HEK293 (cell line): Measurements from ENCODE around the gene LAMA5.

Source experiments
- CTCF ChIA-PET: fragments of 350-600 bp; formaldehyde crosslinking; extraction: SDS; loops from one replicate; lab custom pipeline; 2021; ENCODE audit warnings: antibody characterized with exemption; lab: Yijun Ruan, JAX
- POLR2A ChIA-PET: fragments of 300-600 bp; formaldehyde crosslinking; extraction: SDS; loops from one replicate; lab custom pipeline; 2020; ENCODE audit warnings: antibody characterized with exemption, inconsistent platforms; lab: Yijun Ruan, JAX
- H3K27ac ChIP-seq: fragments of 200-500 bp; sonication (Bioruptor generic); 2 replicates; pipeline ENCODE4 v1.5.1; 2014; ENCODE audit warnings: low read depth, low read length, control low read depth, inconsistent platforms; ENCODE audit errors: extremely low read depth
- H3K36me3 ChIP-seq, 2 experiments: fragments of 200-500 bp in 1 of 2; sonication (Bioruptor generic) in 1 of 2; 1 replicate in 1 of 2; 2 replicates in 1 of 2; pipeline ENCODE4 v1.5.1; 2014 to 2017; ENCODE audit warnings: inconsistent platforms in 2 of 2, low read length in 2 of 2; ENCODE audit not compliant: control insufficient read depth in 2 of 2, insufficient read depth in 1 of 2
- H3K4me1 ChIP-seq: fragments of 200-500 bp; sonication (Bioruptor generic); 2 replicates; pipeline ENCODE4 v1.5.1; 2014; ENCODE audit warnings: mild to moderate bottlenecking, low read length, inconsistent platforms; ENCODE audit not compliant: control insufficient read depth, insufficient read depth
- H3K4me3 ChIP-seq: 2 replicates; pipeline ENCODE4 v1.5.1; 2011; ENCODE audit warnings: low read depth, mild to moderate bottlenecking, control low read depth, low read length, moderate library complexity
- H3K9me3 ChIP-seq: fragments of 200-500 bp; sonication (Bioruptor generic); 2 replicates; pipeline ENCODE4 v1.5.1; 2014; ENCODE audit warnings: low read depth, low read length, inconsistent platforms; ENCODE audit not compliant: control insufficient read depth, insufficient read depth
- KLF1 ChIP-seq: fragments of 450-650 bp; formaldehyde crosslinking; IDR thresholded peaks from 2 replicates; pipeline ENCODE4 v1.5.1; 2016; ENCODE audit warnings: missing biosample characterization, missing genetic modification characterization
- KLF8 ChIP-seq: fragments of 450-650 bp; formaldehyde crosslinking; IDR thresholded peaks from 2 replicates; pipeline ENCODE4 v1.5.1; 2016; ENCODE audit warnings: missing biosample characterization, missing genetic modification characterization
- KLF9 ChIP-seq: fragments of 450-650 bp; formaldehyde crosslinking; IDR thresholded peaks from 2 replicates; pipeline ENCODE4 v1.5.1; 2016; ENCODE audit warnings: missing biosample characterization, missing genetic modification characterization, low read depth
- SCRT2 ChIP-seq: fragments of 450-650 bp; formaldehyde crosslinking; IDR thresholded peaks from 2 replicates; pipeline ENCODE4 v1.5.1; 2016; ENCODE audit warnings: missing biosample characterization, missing genetic modification characterization
- YY2 ChIP-seq: fragments of 450-650 bp; formaldehyde crosslinking; IDR thresholded peaks from 2 replicates; pipeline ENCODE4 v1.5.1; 2016; ENCODE audit warnings: missing biosample characterization, missing genetic modification characterization
- ZBTB7A ChIP-seq: fragments of 450-650 bp; formaldehyde crosslinking; IDR thresholded peaks from 2 replicates; pipeline ENCODE4 v1.5.1; 2016; ENCODE audit warnings: low read depth, missing biosample characterization, missing genetic modification characterization
- ZNF19 ChIP-seq: fragments of 450-650 bp; formaldehyde crosslinking; IDR thresholded peaks from 2 replicates; pipeline ENCODE4; 2016; ENCODE audit warnings: missing biosample characterization, missing genetic modification characterization, low read depth
- ZNF404 ChIP-seq: fragments of 450-650 bp; formaldehyde crosslinking; IDR thresholded peaks from 2 replicates; pipeline ENCODE4 v1.5.1; 2017; ENCODE audit warnings: missing biosample characterization, missing genetic modification characterization
- ZNF518A ChIP-seq: fragments of 450-650 bp; formaldehyde crosslinking; conservative IDR thresholded peaks from 2 replicates; pipeline ENCODE4 v1.5.1; 2016; ENCODE audit warnings: low read depth, missing biosample characterization, missing genetic modification characterization
- ZNF561 ChIP-seq: fragments of 450-650 bp; IDR thresholded peaks from 2 replicates; pipeline ENCODE4 v1.5.1; 2018; ENCODE audit warnings: missing biosample characterization, missing genetic modification characterization, borderline replicate concordance
- ZNF654 ChIP-seq: fragments of 450-650 bp; formaldehyde crosslinking; IDR thresholded peaks from 2 replicates; pipeline ENCODE4 v1.5.1; 2016; ENCODE audit warnings: low read depth, missing biosample characterization, missing genetic modification characterization
- ZNF777 ChIP-seq: fragments of 450-650 bp; formaldehyde crosslinking; IDR thresholded peaks from 2 replicates; pipeline ENCODE4 v1.5.1; 2017; ENCODE audit warnings: missing biosample characterization, missing genetic modification characterization, borderline replicate concordance
- TF ChIP-seq, protein P1 (sequence below): fragments of 450-650 bp; formaldehyde crosslinking; IDR thresholded peaks from 2 replicates; pipeline ENCODE4 v1.5.1; 2016; ENCODE audit warnings: missing biosample characterization, missing genetic modification characterization
- TF ChIP-seq, protein P2 (sequence below): sonication (generic); formaldehyde crosslinking; IDR thresholded peaks from 2 replicates; pipeline ENCODE4 v1.8.1; 2022; ENCODE audit warnings: mild to moderate bottlenecking, moderate library complexity, missing genetic modification reagents
- TF ChIP-seq, protein P3 (sequence below): fragments of 450-650 bp; IDR thresholded peaks from 2 replicates; pipeline ENCODE4 v1.5.1; 2018; ENCODE audit warnings: missing biosample characterization, mild to moderate bottlenecking, missing genetic modification characterization
- TF ChIP-seq, protein P4 (sequence below): fragments of 450-650 bp; formaldehyde crosslinking; IDR thresholded peaks from 2 replicates; pipeline ENCODE4 v1.5.1; 2017; ENCODE audit warnings: missing biosample characterization, missing genetic modification characterization

The LAMA5 gene

GRCh38 chr20:62320581-62321354, 46.3 kb downstream of the LAMA5 start (continued):
- TF ChIP-seq ZNF19 (tag by site-specific recombination): no peak
- no peak for TF ChIP-seq ZNF777
- TF ChIP-seq KLF8 (tag by site-specific recombination): peak; percentile 65
- TF ChIP-seq KLF1 (tag by site-specific recombination): peak; percentile 49
- TF ChIP-seq ZBTB7A: 0 out of 2 replicates have a peak, but pooled peaks have one; percentile 46
- TF ChIP-seq, protein P1, sequence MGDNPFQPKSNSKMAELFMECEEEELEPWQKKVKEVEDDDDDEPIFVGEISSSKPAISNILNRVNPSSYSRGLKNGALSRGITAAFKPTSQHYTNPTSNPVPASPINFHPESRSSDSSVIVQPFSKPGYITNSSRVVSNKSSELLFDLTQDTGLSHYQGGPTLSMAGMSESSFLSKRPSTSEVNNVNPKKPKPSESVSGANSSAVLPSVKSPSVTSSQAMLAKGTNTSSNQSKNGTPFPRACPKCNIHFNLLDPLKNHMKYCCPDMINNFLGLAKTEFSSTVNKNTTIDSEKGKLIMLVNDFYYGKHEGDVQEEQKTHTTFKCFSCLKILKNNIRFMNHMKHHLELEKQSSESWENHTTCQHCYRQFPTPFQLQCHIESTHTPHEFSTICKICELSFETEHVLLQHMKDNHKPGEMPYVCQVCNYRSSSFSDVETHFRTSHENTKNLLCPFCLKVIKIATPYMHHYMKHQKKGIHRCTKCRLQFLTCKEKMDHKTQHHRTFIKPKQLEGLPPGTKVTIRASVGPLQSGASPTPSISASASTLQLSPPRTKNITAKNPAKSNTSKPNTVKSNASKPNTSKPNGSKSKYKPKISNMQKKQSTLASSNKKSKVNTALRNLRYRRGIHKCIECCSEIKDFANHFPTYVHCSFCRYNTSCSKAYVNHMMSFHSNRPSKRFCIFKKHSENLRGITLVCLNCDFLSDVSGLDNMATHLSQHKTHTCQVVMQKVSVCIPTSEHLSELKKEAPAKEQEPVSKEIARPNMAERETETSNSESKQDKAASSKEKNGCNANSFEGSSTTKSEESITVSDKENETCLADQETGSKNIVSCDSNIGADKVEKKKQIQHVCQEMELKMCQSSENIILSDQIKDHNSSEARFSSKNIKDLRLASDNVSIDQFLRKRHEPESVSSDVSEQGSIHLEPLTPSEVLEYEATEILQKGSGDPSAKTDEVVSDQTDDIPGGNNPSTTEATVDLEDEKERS (tag by site-specific recombination): no peak
- TF ChIP-seq YY2 (tag by site-specific recombination): no peak
- no peak for TF ChIP-seq ZNF404 (tag by site-specific recombination)
- TF ChIP-seq, protein P2, sequence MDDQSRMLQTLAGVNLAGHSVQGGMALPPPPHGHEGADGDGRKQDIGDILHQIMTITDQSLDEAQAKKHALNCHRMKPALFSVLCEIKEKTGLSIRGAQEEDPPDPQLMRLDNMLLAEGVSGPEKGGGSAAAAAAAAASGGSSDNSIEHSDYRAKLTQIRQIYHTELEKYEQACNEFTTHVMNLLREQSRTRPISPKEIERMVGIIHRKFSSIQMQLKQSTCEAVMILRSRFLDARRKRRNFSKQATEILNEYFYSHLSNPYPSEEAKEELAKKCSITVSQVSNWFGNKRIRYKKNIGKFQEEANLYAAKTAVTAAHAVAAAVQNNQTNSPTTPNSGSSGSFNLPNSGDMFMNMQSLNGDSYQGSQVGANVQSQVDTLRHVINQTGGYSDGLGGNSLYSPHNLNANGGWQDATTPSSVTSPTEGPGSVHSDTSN: no peak
- no peak for TF ChIP-seq SCRT2
- TF ChIP-seq ZNF518A: no peak
- peak; percentile 25; the same call in 1 of the 2 replicates for TF ChIP-seq KLF9 (tag by site-specific recombination)
- no peak for TF ChIP-seq ZNF654 (tag by site-specific recombination)
- TF ChIP-seq, all 188 proteins: peak for 9

DNA sequence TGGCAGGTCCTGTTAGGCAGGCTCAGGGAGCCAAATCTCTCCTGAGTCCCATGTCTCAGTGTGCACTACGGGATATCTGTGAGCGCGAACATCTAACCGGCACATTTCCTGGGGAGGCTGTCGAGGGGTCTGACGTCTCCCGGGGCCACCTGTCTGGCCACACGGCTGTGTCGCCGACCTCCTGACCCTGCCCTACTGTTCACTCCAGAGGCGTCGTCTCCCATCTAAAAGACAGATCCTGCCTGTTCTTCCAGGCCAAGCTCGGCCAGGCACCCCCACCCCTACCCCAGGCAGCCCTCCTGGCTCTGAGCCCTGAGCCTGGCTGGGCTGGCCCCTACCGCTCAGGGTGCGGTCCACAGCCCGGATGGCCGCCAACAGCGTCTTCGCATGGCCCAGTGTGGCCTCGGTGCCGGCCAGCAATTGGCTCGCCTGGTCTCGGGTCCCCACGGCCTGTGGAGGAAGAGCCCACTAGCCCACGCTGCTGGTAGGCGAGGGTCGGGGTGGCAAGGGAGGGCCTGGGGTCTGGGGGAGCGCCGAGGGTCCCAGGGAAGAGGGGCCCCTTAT, 47.7 kb downstream of the LAMA5 start:
- H3K27ac ChIP-seq: no peak overlapping the region
- peaks cover 0 to 71% of the 10 kb centered on the region in 2 experiments; a peak in 2 of 3 replicates for H3K36me3 ChIP-seq
- H3K9me3 ChIP-seq: no peaks in the 10 kb centered on the region
- H3K4me1 ChIP-seq: no peaks in the 10 kb centered on the region
- CTCF ChIA-PET: no interaction called here
- POLR2A ChIA-PET: interaction anchor here (0.7 to 1.7 kb wide), 2 partner anchors 10 to 61 kb away, joined by 3 read pairs; no protein-coding TSS in a partner anchor
- H3K4me3 ChIP-seq: no peak overlapping the region
- TF ChIP-seq ZNF518A: no peak
- TF ChIP-seq, protein P3, sequence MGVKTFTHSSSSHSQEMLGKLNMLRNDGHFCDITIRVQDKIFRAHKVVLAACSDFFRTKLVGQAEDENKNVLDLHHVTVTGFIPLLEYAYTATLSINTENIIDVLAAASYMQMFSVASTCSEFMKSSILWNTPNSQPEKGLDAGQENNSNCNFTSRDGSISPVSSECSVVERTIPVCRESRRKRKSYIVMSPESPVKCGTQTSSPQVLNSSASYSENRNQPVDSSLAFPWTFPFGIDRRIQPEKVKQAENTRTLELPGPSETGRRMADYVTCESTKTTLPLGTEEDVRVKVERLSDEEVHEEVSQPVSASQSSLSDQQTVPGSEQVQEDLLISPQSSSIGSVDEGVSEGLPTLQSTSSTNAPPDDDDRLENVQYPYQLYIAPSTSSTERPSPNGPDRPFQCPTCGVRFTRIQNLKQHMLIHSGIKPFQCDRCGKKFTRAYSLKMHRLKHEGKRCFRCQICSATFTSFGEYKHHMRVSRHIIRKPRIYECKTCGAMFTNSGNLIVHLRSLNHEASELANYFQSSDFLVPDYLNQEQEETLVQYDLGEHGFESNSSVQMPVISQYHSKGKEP (tag by site-specific recombination): no peak
- TF ChIP-seq, protein P4, sequence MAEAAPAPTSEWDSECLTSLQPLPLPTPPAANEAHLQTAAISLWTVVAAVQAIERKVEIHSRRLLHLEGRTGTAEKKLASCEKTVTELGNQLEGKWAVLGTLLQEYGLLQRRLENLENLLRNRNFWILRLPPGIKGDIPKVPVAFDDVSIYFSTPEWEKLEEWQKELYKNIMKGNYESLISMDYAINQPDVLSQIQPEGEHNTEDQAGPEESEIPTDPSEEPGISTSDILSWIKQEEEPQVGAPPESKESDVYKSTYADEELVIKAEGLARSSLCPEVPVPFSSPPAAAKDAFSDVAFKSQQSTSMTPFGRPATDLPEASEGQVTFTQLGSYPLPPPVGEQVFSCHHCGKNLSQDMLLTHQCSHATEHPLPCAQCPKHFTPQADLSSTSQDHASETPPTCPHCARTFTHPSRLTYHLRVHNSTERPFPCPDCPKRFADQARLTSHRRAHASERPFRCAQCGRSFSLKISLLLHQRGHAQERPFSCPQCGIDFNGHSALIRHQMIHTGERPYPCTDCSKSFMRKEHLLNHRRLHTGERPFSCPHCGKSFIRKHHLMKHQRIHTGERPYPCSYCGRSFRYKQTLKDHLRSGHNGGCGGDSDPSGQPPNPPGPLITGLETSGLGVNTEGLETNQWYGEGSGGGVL (tag by site-specific recombination): no peak
- no peak for TF ChIP-seq ZNF561
